Osteoblast (primary cell): ENCODE data around the gene RXYLT1. TPM values are rescaled to one million over a fixed set of nuclear protein-coding genes. Genes with fewer than 3 reads are reported as not detected.
A peak's percentile ranks its signal among the peaks of the same experiment; 100 is the strongest.

Experiments used
- DNase-seq: peaks from one replicate; pipeline ENCODE4 v3.0.0; 2011; ENCODE audit warnings: low spot score, mixed read lengths; ENCODE audit not compliant: insufficient read length; ENCODE audit errors: missing footprints
- H2AFZ ChIP-seq: 2 replicates; pipeline ENCODE4 v1.6.0; 2011; ENCODE audit warnings: mild to moderate bottlenecking, low read length
- H3K27ac ChIP-seq: 2 replicates; pipeline ENCODE4 v1.5.1; 2011; ENCODE audit warnings: mild to moderate bottlenecking, low read depth, low read length, moderate library complexity
- H3K27me3 ChIP-seq: 2 replicates; pipeline ENCODE4 v1.6.0; 2012; ENCODE audit warnings: mild to moderate bottlenecking, control low read depth, inconsistent platforms, low read length, moderate library complexity; ENCODE audit not compliant: insufficient read depth
- H3K36me3 ChIP-seq: 2 replicates; pipeline ENCODE4 v1.5.1; 2011; ENCODE audit warnings: mild to moderate bottlenecking, low read length, control low read depth, moderate library complexity; ENCODE audit not compliant: insufficient read depth
- H3K4me1 ChIP-seq: 2 replicates; pipeline ENCODE4 v1.5.1; 2011; ENCODE audit warnings: mild to moderate bottlenecking, low read length, control low read depth, moderate library complexity; ENCODE audit not compliant: insufficient read depth
- H3K4me2 ChIP-seq: 2 replicates; pipeline ENCODE4 v1.6.0; 2011; ENCODE audit warnings: mild to moderate bottlenecking, low read length; ENCODE audit not compliant: insufficient read depth
- H3K4me3 ChIP-seq: fragments of 200-600 bp; sonication (generic); 3 replicates; pipeline ENCODE4 v1.5.1; 2012; ENCODE audit warnings: mild to moderate bottlenecking, low read length, inconsistent platforms; ENCODE audit not compliant: insufficient read depth
- H3K79me2 ChIP-seq: 2 replicates; pipeline ENCODE4 v1.6.0; 2012; ENCODE audit warnings: mild to moderate bottlenecking, low read length, control low read depth, inconsistent platforms; ENCODE audit not compliant: insufficient read depth
- H3K9me3 ChIP-seq: 2 replicates; pipeline ENCODE4 v1.5.1; 2011; ENCODE audit warnings: low read depth, low read length, control low read depth
- H4K20me1 ChIP-seq: 2 replicates; pipeline ENCODE4 v1.6.0; 2012; ENCODE audit warnings: mild to moderate bottlenecking, low read length, control low read depth; ENCODE audit not compliant: insufficient read depth
- total RNA-seq: library from RNA; depleted of rRNA; stranded (reverse); fragments of >200 nt; gene quantifications from 2 replicates; pipeline ENCODE4 v1.2.3, GENCODE V29; 2012
- TF ChIP-seq, protein P1 (sequence below): IDR thresholded peaks from 2 replicates; pipeline ENCODE4 v1.5.1; 2011; ENCODE audit warnings: mild to moderate bottlenecking, low read depth, low read length, moderate library complexity; ENCODE audit errors: extremely low read depth

RXYLT1 gene
- total RNA-seq, 1 donor = 14.5 TPM

- H3K27ac ChIP-seq = no peak overlapping the region
- no peaks in the 10 kb centered on the region for H3K79me2 ChIP-seq
- H3K4me2 ChIP-seq = no peak overlapping the region
- H3K4me3 ChIP-seq = no peak overlapping the region
- H3K36me3 ChIP-seq = no peaks in the 10 kb centered on the region
- H4K20me1 ChIP-seq = no peaks in the 10 kb centered on the region
- DNase-seq = no peak
- no peaks in the 10 kb centered on the region for H3K9me3 ChIP-seq
- TF ChIP-seq, protein P1, sequence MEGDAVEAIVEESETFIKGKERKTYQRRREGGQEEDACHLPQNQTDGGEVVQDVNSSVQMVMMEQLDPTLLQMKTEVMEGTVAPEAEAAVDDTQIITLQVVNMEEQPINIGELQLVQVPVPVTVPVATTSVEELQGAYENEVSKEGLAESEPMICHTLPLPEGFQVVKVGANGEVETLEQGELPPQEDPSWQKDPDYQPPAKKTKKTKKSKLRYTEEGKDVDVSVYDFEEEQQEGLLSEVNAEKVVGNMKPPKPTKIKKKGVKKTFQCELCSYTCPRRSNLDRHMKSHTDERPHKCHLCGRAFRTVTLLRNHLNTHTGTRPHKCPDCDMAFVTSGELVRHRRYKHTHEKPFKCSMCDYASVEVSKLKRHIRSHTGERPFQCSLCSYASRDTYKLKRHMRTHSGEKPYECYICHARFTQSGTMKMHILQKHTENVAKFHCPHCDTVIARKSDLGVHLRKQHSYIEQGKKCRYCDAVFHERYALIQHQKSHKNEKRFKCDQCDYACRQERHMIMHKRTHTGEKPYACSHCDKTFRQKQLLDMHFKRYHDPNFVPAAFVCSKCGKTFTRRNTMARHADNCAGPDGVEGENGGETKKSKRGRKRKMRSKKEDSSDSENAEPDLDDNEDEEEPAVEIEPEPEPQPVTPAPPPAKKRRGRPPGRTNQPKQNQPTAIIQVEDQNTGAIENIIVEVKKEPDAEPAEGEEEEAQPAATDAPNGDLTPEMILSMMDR = no peak
- H2AFZ ChIP-seq = no peak overlapping the region
- no peaks in the 10 kb centered on the region for H3K27me3 ChIP-seq
- H3K4me1 ChIP-seq = no peaks in the 10 kb centered on the region
These were observed 40.7 kb downstream of the RXYLT1 start for GRCh38 chr12:63820427-63820826.

GRCh38 chr12:63821781-63822251 lies 42.1 kb downstream of the RXYLT1 start:
- DNase-seq = peak; percentile 69
- Histone ChIP-seq H2AFZ (peak overlapping the region; percentile 87), H3K4me2 (peak overlapping the region; percentile 76)

GRCh38 chr12:63822352-63822751 lies 42.6 kb downstream of the RXYLT1 start:
- no peaks in the 10 kb centered on the region for H4K20me1 ChIP-seq
- no peaks in the 10 kb centered on the region for H3K36me3 ChIP-seq
- H2AFZ ChIP-seq = peak overlapping the region; percentile 87
- no peaks in the 10 kb centered on the region for H3K27me3 ChIP-seq
- TF ChIP-seq, protein P1 = no peak
- H3K4me1 ChIP-seq = no peaks in the 10 kb centered on the region
- H3K27ac ChIP-seq = peak overlapping the region; percentile 26
- DNase-seq = no peak
- H3K9me3 ChIP-seq = no peaks in the 10 kb centered on the region
- peak overlapping the region; percentile 76 for H3K4me2 ChIP-seq
- H3K79me2 ChIP-seq = no peaks in the 10 kb centered on the region
- H3K4me3 ChIP-seq = peak overlapping the region; percentile 72

More at GRCh38 chr12:63821781-63822251, 42.1 kb downstream of the RXYLT1 start:
- Histone ChIP-seq H3K4me3 (peak overlapping the region; percentile 72), H3K4me1 (no peaks in the 10 kb centered on the region), H3K36me3 (no peaks in the 10 kb centered on the region), H3K9me3 (no peaks in the 10 kb centered on the region), H3K79me2 (no peaks in the 10 kb centered on the region), H3K27ac (peak overlapping the region; percentile 26), H3K27me3 (no peaks in the 10 kb centered on the region), H4K20me1 (no peaks in the 10 kb centered on the region)
- TF ChIP-seq, protein P1 = no peak

- no peak for DNase-seq
- H2AFZ ChIP-seq = no peak overlapping the region
- TF ChIP-seq, protein P1 = no peak
- H3K79me2 ChIP-seq = no peaks in the 10 kb centered on the region
- no peaks in the 10 kb centered on the region for H3K36me3 ChIP-seq
- H3K4me3 ChIP-seq = no peak overlapping the region
- no peaks in the 10 kb centered on the region for H4K20me1 ChIP-seq
- H3K4me1 ChIP-seq = no peaks in the 10 kb centered on the region
- no peak overlapping the region for H3K27ac ChIP-seq
- no peaks in the 10 kb centered on the region for H3K27me3 ChIP-seq
- no peaks in the 10 kb centered on the region for H3K9me3 ChIP-seq
- no peak overlapping the region for H3K4me2 ChIP-seq
These were observed 43.3 kb downstream of the RXYLT1 start for GRCh38 chr12:63823040-63823439.
